DMS114 treated with DMSO at 0.1 percent for 48 hours (cell line): ENCODE measurements around the gene HDAC3.

Source experiments
- DNase-seq: peaks from one replicate; lab custom pipeline; 2025; ENCODE audit not compliant: unreplicated experiment; lab: John Stamatoyannopoulos, UW

Gene HDAC3

GRCh38 chr5:141605523-141606277, 30.9 kb downstream of the HDAC3 start:
- no peak for DNase-seq

DNA sequence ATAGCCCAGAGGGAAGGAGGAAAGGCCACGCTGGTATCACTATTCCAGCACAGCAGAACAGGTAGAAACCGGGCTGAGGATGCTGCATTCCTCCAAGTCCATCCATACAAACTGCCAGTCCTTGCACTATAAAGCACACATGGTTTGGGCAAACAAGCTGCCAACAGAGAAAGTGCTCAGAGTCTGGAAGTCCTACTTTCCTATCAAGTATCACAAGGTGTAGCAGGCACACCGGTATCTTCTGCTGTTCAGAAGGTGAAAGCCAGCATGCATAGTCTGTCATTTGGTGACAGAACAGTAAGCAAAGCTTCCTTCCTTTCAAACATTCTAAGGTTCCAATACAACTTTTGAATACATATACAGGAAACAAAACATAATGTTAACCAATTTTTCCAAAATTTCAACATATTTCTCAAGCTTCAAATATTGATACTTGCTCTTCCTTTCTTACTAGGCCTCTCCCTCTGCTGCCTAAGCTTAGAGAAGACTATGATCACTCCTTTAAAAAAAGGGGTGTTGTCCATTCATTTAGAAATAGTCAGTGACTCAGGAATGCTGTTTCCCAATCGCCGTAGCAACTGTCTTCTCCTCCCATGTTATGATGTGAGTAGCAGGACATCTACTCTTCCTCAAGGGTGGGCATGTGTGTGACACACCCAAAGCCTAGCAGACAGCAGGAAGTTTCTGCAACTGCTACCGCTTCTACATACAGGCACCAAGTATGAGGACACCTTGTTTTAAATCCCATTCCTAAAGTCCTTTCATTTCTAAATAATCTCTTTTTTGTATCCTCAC, 32.5 kb downstream of the HDAC3 start:
- no peak for DNase-seq

GRCh38 chr5:141602606-141603005, 34.0 kb downstream of the HDAC3 start:
- DNase-seq, result no peak

DNA sequence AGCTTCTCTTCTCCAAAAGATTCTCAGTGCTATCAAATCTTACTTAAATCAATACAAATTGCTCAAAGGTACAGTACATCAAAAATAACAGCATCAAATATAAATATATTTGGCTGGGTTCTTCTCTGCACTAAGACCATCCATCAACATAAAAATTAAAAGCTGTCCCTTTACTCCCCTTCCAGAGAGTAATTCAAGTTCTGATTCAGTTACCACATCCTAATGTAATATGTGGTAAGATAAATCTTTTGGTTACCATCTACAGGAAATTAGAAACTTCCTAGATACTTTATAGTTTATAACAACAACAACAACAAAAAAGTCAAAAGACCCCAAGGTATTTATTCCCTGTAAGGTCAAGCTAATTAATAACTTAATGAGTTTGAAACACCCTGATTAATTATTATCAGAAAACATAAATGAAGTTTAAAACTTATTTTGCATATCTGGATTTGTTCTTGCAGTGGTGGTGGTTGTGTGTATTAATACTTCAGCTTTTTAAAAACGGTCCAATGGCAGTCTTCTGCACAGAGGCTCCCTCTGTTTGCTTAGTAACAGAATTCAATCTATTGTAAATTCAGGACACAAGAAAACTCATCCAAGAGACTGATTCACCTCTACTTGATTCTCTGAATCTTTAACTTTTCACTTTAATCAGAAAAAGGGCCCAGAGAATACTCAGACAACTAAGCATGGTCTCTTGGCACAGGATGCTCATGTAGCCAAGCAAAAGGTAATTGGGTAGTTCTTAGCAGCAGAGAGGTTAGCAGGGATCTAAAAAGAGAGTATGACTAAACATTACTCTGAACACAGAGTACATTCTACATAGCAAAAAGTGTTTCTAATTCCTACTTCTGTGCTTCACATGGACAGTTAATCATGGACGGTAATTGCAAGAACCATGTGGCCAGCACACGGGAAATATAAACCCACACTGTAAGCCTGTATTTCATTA, 38.0 kb downstream of the HDAC3 start:
- DNase-seq, result no peak

DNA sequence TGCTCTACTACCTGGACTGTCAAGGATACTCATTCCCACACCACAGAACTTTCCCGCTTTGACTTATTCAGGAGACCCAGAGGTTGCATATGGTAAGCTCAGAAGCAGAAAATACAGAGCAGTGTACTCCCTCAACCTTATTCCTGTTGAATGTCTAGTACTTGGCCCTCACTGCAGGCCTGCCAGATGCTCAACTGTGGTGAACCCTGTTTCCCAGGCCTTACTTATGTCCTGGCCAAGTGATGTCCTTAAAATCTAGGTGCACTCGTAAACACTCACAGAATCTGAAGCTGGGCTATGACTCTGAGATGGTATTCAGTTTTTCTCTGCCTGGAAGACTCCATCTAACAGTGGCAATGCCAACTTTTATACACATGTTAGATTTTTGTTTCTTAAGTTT, 38.8 kb downstream of the HDAC3 start:
- DNase-seq, result no peak

DNA sequence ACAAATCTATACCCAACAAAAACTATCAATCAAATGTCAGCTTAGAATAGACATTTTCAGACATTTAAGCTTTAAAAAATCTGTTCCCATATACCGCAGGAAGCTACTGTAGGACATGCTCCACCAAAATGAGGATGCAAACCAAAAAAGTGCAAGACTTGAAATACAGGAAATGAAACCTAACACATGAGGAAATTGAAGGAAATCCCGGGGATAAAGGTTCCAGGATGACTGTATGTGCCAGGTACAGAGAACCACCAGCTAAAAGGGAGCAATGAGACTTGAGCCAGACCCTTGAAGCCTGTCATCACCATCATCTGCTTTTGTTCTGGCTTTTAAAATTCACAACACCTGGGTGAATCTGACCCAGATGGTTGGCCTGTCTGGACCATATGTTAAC, 39.3 kb downstream of the HDAC3 start:
- no peak for DNase-seq

GRCh38 chr5:141596867-141597266, 39.8 kb downstream of the HDAC3 start:
- DNase-seq, result no peak

- no peak for DNase-seq
These were observed 46.5 kb downstream of the HDAC3 start for GRCh38 chr5:141590127-141590526.

DNA sequence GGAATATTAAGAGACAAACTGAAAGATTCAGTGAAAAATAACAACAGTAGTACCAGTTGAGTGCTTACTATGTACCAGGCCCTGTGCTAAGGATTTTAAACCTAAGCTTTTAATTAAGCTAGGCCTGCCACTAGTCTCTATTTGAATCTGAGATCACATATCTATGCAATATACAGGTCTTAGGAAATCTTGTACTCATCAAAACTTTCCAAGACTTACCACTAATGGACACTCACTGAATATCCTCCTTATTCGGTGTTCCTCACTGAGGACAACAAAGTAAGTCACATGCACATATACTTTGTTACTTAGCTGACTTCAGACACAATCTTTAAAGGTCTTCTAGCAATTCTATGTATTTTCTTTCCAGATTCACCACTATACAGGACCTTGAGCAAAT, 50.4 kb downstream of the HDAC3 start:
- no peak for DNase-seq

GRCh38 chr5:141585594-141585993, 51.1 kb downstream of the HDAC3 start:
- DNase-seq, result no peak

DNA sequence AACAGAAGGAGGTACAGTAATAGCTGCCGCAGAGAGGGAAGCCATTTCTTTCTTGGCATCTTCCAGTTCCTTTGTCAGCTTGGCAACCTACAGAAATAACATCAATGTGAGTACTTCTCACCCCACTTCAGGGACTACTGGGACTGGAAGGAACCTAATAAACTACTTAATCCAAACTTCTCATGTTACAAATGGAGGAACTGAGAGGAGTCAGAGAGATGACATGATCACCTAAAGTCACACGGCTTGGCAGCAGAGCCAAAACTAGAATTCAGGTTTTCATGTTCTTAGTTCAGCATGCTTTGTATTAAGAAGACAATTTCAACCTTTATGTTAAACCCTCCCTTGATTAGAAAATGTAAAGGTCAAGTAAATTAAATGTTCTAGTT, 62.5 kb downstream of the HDAC3 start:
- no peak for DNase-seq

DNA sequence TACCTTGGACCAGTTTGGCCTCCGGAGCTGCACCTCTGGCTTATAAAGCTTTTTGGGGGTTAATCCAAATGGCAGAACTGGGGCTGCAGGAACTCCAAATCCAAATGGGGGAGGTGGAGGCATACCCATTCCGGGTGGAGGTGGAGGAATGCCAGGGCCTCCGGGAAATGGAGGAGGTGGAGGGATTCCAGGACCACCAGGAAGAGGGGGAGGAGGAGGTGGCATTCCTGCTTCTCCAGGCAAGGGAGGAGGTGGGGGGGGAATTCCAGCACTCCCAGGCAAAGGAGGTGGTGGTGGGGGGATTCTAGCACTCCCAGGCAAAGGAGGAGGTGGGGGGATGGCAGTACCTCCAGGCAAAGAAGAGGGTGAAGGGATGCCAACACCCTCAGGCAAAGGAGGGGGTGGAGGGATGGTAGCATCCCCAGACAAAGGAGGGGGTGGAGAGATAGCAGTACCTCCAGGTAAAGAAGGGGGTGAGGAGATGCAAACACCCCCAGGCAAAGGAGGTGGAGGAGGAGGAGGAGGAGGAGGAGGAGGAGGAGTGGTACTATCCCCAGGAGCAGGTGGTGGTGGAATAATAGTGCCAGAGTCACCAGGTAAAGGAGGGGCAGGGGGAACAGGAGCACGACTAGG, 63.0 kb downstream of the HDAC3 start:
- no peak for DNase-seq
